KMS-11 (cell line): ENCODE measurements around the gene IFI27L2.

Source experiments
- H2AFZ ChIP-seq: fragments of 200-600 bp; sonication (generic); 2 replicates; pipeline ENCODE4 v1.6.1; 2016; ENCODE audit warnings: antibody characterized with exemption, mixed run types, low read depth
- H3K27ac ChIP-seq: fragments of 200-600 bp; sonication (generic); 2 replicates; pipeline ENCODE4 v1.6.1; 2016; ENCODE audit warnings: mild to moderate bottlenecking, mixed run types
- H3K27me3 ChIP-seq: fragments of 200-600 bp; sonication (generic); 2 replicates; pipeline ENCODE4 v1.6.1; 2017; ENCODE audit warnings: mild to moderate bottlenecking, low read depth, mixed run types, moderate library complexity; ENCODE audit not compliant: insufficient read depth
- H3K36me3 ChIP-seq: fragments of 200-600 bp; sonication (generic); 2 replicates; pipeline ENCODE4 v1.6.1; 2017; ENCODE audit warnings: mild to moderate bottlenecking, mixed run types; ENCODE audit not compliant: insufficient read depth
- H3K4me1 ChIP-seq: fragments of 200-600 bp; sonication (generic); 2 replicates; pipeline ENCODE4 v1.6.1; 2016; ENCODE audit warnings: mild to moderate bottlenecking, low read depth, mixed run types; ENCODE audit not compliant: poor library complexity, severe bottlenecking
- H3K4me2 ChIP-seq: fragments of 200-600 bp; sonication (generic); 2 replicates; pipeline ENCODE4 v1.7.0; 2016; ENCODE audit warnings: mild to moderate bottlenecking, mixed run types
- H3K4me3 ChIP-seq: fragments of 200-600 bp; sonication (generic); IDR thresholded peaks from 2 replicates; pipeline ENCODE4 v1.6.1; 2017; ENCODE audit warnings: low read depth, low read length, mixed read lengths; ENCODE audit not compliant: insufficient read depth
- H3K79me2 ChIP-seq: fragments of 200-600 bp; sonication (generic); 2 replicates; pipeline ENCODE4 v1.6.1; 2016; ENCODE audit warnings: low read depth, mixed run types; ENCODE audit not compliant: insufficient read depth
- H3K9ac ChIP-seq: fragments of 200-600 bp; sonication (generic); 2 replicates; pipeline ENCODE4 v1.6.1; 2016; ENCODE audit warnings: mild to moderate bottlenecking, mixed run types
- H4K20me1 ChIP-seq: fragments of 200-600 bp; sonication (generic); 2 replicates; pipeline ENCODE4 v1.6.1; 2016; ENCODE audit warnings: mild to moderate bottlenecking, mixed run types; ENCODE audit not compliant: insufficient read depth
- CTCF ChIP-seq: fragments of 200-600 bp; sonication (generic); conservative IDR thresholded peaks from 2 replicates; pipeline ENCODE4 v1.6.1; 2017; ENCODE audit warnings: low read depth, mild to moderate bottlenecking, antibody characterized with exemption, low read length, moderate library complexity, mixed read lengths

The IFI27L2 gene

GRCh38 chr14:94113490-94113889 is 15.9 kb downstream of the IFI27L2 start:
- Histone ChIP-seq H3K27me3 (no peaks in the 10 kb centered on the region), H3K4me3 (no peak overlapping the region), H3K27ac (no peak overlapping the region), H3K36me3 (no peaks in the 10 kb centered on the region), H3K4me1 (no peaks in the 10 kb centered on the region), H3K4me2 (no peak overlapping the region), H2AFZ (no peak overlapping the region), H3K9ac (no peak overlapping the region), H4K20me1 (no peaks in the 10 kb centered on the region), H3K79me2 (no peaks in the 10 kb centered on the region)
- TF ChIP-seq CTCF, result no peak

- no peak overlapping the region for H3K9ac ChIP-seq
- H2AFZ ChIP-seq, result no peak overlapping the region
- H3K27me3 ChIP-seq, result no peaks in the 10 kb centered on the region
- no peaks in the 10 kb centered on the region for H4K20me1 ChIP-seq
- TF ChIP-seq CTCF, result no peak
- no peaks in the 10 kb centered on the region for H3K4me1 ChIP-seq
- H3K4me3 ChIP-seq, result no peak overlapping the region
- no peak overlapping the region for H3K27ac ChIP-seq
- no peaks in the 10 kb centered on the region for H3K36me3 ChIP-seq
- H3K4me2 ChIP-seq, result no peak overlapping the region
- no peaks in the 10 kb centered on the region for H3K79me2 ChIP-seq
Observed at GRCh38 chr14:94113073-94113472, 16.3 kb downstream of the IFI27L2 start.

- no peak overlapping the region for H3K4me3 ChIP-seq
- no peak overlapping the region for H3K4me2 ChIP-seq
- no peak overlapping the region for H3K27ac ChIP-seq
- H3K4me1 ChIP-seq, result no peaks in the 10 kb centered on the region
- H4K20me1 ChIP-seq, result no peaks in the 10 kb centered on the region
- H3K79me2 ChIP-seq, result no peaks in the 10 kb centered on the region
- no peaks in the 10 kb centered on the region for H3K27me3 ChIP-seq
- no peak for TF ChIP-seq CTCF
- no peaks in the 10 kb centered on the region for H3K36me3 ChIP-seq
- no peak overlapping the region for H3K9ac ChIP-seq
- no peak overlapping the region for H2AFZ ChIP-seq
Observed at GRCh38 chr14:94112513-94113063, 16.8 kb downstream of the IFI27L2 start.

- no peaks in the 10 kb centered on the region for H3K36me3 ChIP-seq
- no peak overlapping the region for H3K4me3 ChIP-seq
- TF ChIP-seq CTCF, result no peak
- H4K20me1 ChIP-seq, result no peaks in the 10 kb centered on the region
- no peak overlapping the region for H3K4me2 ChIP-seq
- no peaks in the 10 kb centered on the region for H3K4me1 ChIP-seq
- H3K27me3 ChIP-seq, result no peaks in the 10 kb centered on the region
- H2AFZ ChIP-seq, result no peak overlapping the region
- H3K27ac ChIP-seq, result no peak overlapping the region
- H3K79me2 ChIP-seq, result no peaks in the 10 kb centered on the region
- H3K9ac ChIP-seq, result no peak overlapping the region
Observed at GRCh38 chr14:94111276-94112095, 17.9 kb downstream of the IFI27L2 start.
